ENCODE data around the gene CSNK1D. TPM values are rescaled to one million over a fixed set of nuclear protein-coding genes. Genes with fewer than 3 reads are reported as not detected.
"Not testable (repeated sequence)": the region's sequence is repeated elsewhere in the genome, so short reads cannot be mapped to it uniquely, and the experiment has no call there.

The CSNK1D gene
- total RNA-seq, 1 experiment from 2014 or later: 191 TPM

DNA sequence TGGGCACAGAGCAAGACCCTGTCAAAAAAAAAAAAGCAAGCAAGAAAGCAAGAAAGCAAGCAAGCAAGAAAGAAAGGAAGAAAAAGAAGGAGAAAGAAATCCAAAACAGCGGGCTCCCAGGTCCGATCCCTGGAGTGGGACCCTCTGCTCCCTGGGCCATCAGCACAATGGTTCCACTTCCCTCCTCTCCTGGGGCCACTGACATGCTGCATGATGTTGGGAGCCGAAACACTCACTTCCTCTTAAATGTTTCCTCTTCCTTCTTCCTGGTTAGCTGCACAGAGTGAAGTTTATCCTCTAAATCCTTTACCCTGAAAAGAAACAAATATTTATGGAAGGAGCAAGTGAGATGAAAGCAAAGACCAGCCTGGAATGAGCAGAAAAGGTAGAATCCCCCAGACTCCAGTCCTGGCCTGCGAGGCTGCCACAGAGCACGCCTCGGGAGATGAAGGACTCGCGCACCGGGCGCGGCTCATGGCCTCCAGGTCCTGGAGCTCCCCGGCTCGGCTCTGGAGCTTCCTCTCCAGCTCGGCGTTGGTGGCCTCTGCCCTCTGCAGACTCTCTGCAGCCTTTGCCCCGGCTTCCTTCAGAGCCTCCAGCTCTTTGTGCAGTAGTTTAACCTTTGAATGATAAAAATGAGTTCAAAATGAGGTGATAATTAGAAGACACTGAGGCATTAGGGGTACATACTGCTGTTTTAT is 79.8 kb downstream of the CSNK1D start:
- Mint-ChIP-seq H3K4me1 (ENCODE audit: insufficient read depth, unreplicated experiment) (no peaks in the 10 kb centered on the region), H3K27me3 (ENCODE audit: insufficient read depth, unreplicated experiment) (no peaks in the 10 kb centered on the region), H3K27ac (ENCODE audit: low read depth, unreplicated experiment) (no peak overlapping the region), H3K9me3 (ENCODE audit: unreplicated experiment) (no peaks in the 10 kb centered on the region), H3K4me3 (ENCODE audit: unreplicated experiment) (no peak overlapping the region), H3K36me3 (ENCODE audit: insufficient read depth, unreplicated experiment) (peaks cover 77% of the 10 kb centered on the region)
- no peak for DNase-seq (ENCODE audit: unreplicated experiment)
- no TSS peak for BruUV-seq (replicated peaks)
- intact Hi-C loops (cut with micrococcal nuclease): no loop called here
- TF ChIP-seq, protein P1, sequence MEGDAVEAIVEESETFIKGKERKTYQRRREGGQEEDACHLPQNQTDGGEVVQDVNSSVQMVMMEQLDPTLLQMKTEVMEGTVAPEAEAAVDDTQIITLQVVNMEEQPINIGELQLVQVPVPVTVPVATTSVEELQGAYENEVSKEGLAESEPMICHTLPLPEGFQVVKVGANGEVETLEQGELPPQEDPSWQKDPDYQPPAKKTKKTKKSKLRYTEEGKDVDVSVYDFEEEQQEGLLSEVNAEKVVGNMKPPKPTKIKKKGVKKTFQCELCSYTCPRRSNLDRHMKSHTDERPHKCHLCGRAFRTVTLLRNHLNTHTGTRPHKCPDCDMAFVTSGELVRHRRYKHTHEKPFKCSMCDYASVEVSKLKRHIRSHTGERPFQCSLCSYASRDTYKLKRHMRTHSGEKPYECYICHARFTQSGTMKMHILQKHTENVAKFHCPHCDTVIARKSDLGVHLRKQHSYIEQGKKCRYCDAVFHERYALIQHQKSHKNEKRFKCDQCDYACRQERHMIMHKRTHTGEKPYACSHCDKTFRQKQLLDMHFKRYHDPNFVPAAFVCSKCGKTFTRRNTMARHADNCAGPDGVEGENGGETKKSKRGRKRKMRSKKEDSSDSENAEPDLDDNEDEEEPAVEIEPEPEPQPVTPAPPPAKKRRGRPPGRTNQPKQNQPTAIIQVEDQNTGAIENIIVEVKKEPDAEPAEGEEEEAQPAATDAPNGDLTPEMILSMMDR (IDR thresholded peaks at IDR 0.05; ENCODE audit: unreplicated experiment): no peak
- POLR2A ChIA-PET: no interaction called here
- CTCF ChIA-PET: interaction anchor here (0.6 kb wide), 1 partner anchor 12 kb away, joined by 4 read pairs; no protein-coding TSS in a partner anchor

DNA sequence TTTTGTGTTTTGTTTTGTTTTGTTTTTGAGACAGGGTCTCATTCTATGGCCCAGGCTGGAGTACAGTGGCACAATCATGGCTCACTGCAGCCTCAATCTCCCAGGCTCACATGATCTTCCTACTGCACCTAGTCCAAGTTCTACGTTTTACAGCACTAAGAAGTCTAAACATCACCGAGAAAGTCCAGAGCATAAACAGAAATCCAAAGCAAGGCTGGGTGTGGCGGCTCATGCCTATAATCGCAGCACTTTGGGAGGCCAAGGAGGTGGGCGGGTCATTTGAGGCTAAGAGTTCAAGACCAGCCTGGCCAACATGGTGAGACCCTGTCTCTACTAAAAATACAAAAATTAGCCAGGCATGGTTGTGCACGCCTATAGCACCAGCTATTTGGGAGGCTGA is 80.5 kb downstream of the CSNK1D start:
- H3K4me1 Mint-ChIP-seq (ENCODE audit: insufficient read depth, unreplicated experiment); H3K27ac Mint-ChIP-seq (ENCODE audit: low read depth, unreplicated experiment); DNase-seq (ENCODE audit: unreplicated experiment); intact Hi-C loops (cut with micrococcal nuclease); H3K4me3 Mint-ChIP-seq (ENCODE audit: unreplicated experiment); POLR2A ChIA-PET; H3K27me3 Mint-ChIP-seq (ENCODE audit: insufficient read depth, unreplicated experiment); BruUV-seq (replicated peaks); CTCF ChIA-PET; H3K9me3 Mint-ChIP-seq (ENCODE audit: unreplicated experiment): not testable (repeated sequence)
- peaks cover 71% of the 10 kb centered on the region for H3K36me3 Mint-ChIP-seq (ENCODE audit: insufficient read depth, unreplicated experiment)

Small RNA genes within 50 kb of the gene (microRNA-seq; reads per million reads assigned to microRNA genes)
- gene MIR6787: 2.0 reads per million, percentile 14 among the genes with 10 or more reads in this experiment

Other genes with a start within 250 kb of the CSNK1D start
- gene RAC3, start 242.0 kb downstream of the CSNK1D start, total RNA-seq (2022): 7.1 and 9.7 TPM in 2 replicates
- 77.9 and 111 TPM in 2 replicates for gene DCXR, start 236.0 kb downstream of the CSNK1D start, total RNA-seq (2022)
- 37.9 and 38.0 TPM in 2 replicates for gene RFNG, start 221.9 kb downstream of the CSNK1D start, total RNA-seq (2022)
- 96.6 and 100 TPM in 2 replicates for gene GPS1, start 221.8 kb downstream of the CSNK1D start, total RNA-seq (2022)
- 116 and 123 TPM in 2 replicates for gene DUS1L, start 207.9 kb downstream of the CSNK1D start, total RNA-seq (2022)
- 114 and 120 TPM in 2 replicates for gene FASN, start 175.5 kb downstream of the CSNK1D start, total RNA-seq (2022)
- gene CCDC57, start 60.9 kb downstream of the CSNK1D start, total RNA-seq (2022): 86.8 and 87.3 TPM in 2 replicates
- gene SLC16A3, start 44.7 kb downstream of the CSNK1D start, total RNA-seq (2022): 268 and 350 TPM in 2 replicates
- gene CD7, start 43.9 kb upstream of the CSNK1D start, total RNA-seq (2022): 0.63 and 0.71 TPM in 2 replicates
- 7.5 and 13.4 TPM in 2 replicates for gene SECTM1, start 60.1 kb upstream of the CSNK1D start, total RNA-seq (2022)
- gene TEX19, start 85.5 kb upstream of the CSNK1D start, total RNA-seq (2022): not detected in 2 replicates
- not detected in 2 replicates for gene UTS2R, start 98.1 kb upstream of the CSNK1D start, total RNA-seq (2022)
- 14.8 and 16.2 TPM in 2 replicates for gene HEXD, start 144.6 kb upstream of the CSNK1D start, total RNA-seq (2022)
- gene OGFOD3, start 144.9 kb upstream of the CSNK1D start, total RNA-seq (2022): 16.5 and 21.1 TPM in 2 replicates
- gene CYBC1, start 177.1 kb upstream of the CSNK1D start, total RNA-seq (2022): 38.0 and 45.4 TPM in 2 replicates
- gene NARF, start 185.0 kb upstream of the CSNK1D start, total RNA-seq (2022): 20.6 TPM in 2 replicates
- gene FOXK2, start 246.0 kb upstream of the CSNK1D start, total RNA-seq (2022): 85.9 and 104 TPM in 2 replicates